RWPE2 (cell line): Measurements from ENCODE around the gene COIL.

ENCODE experiments used
- ATAC-seq: fragments of 200-7000 bp; cut with Tn5 transposase; 3 replicates; pipeline ENCODE4 v1.9.1; 2021; ENCODE audit warnings: low read depth
- DNase-seq: peaks from one replicate; pipeline ENCODE4 v3.0.0-alpha.2; 2020; ENCODE audit warnings: low spot score
- H3K27ac ChIP-seq: fragments of 450-650 bp; 2 replicates; pipeline ENCODE4 v1.5.1; 2017; ENCODE audit warnings: mild to moderate bottlenecking; ENCODE audit not compliant: poor library complexity, severe bottlenecking
- H3K27me3 ChIP-seq: fragments of 250-450 bp; sonication (Bioruptor Pico); 2 replicates; pipeline ENCODE4 v1.5.1; 2021; ENCODE audit warnings: mild to moderate bottlenecking, moderate library complexity; ENCODE audit not compliant: insufficient read depth, poor library complexity, severe bottlenecking
- H3K36me3 ChIP-seq: fragments of 250-450 bp; sonication (Bioruptor Pico); 2 replicates; pipeline ENCODE4 v1.5.1; 2020; ENCODE audit warnings: low read depth, mild to moderate bottlenecking, moderate library complexity
- H3K4me1 ChIP-seq: fragments of 250-450 bp; sonication (Bioruptor Pico); 2 replicates; pipeline ENCODE4 v1.5.1; 2021; ENCODE audit warnings: mild to moderate bottlenecking, moderate library complexity; ENCODE audit not compliant: insufficient read depth, poor library complexity, severe bottlenecking
- H3K4me3 ChIP-seq: fragments of 250-450 bp; sonication (Bioruptor Pico); 2 replicates; pipeline ENCODE4 v1.5.1; 2021; ENCODE audit warnings: mild to moderate bottlenecking, moderate library complexity; ENCODE audit not compliant: severe bottlenecking
- H3K9me3 ChIP-seq: fragments of 250-450 bp; sonication (Bioruptor Pico); 2 replicates; pipeline ENCODE4 v1.5.1; 2021; ENCODE audit warnings: mild to moderate bottlenecking, moderate library complexity; ENCODE audit not compliant: severe bottlenecking
- TF ChIP-seq, protein P1 (sequence below): fragments of 450-650 bp; IDR thresholded peaks from one replicate; pipeline ENCODE4 v1.5.1; 2017; ENCODE audit warnings: mild to moderate bottlenecking, moderate library complexity; ENCODE audit not compliant: poor library complexity, severe bottlenecking

The COIL gene

GRCh38 chr17:56995766-56996165 lies 34.9 kb upstream of the COIL start:
- Histone ChIP-seq H3K27me3 (no peaks in the 10 kb centered on the region), H3K27ac (no peak overlapping the region), H3K36me3 (peaks cover 11% of the 10 kb centered on the region; the same call in 1 of the 2 replicates), H3K4me3 (no peak overlapping the region), H3K9me3 (no peaks in the 10 kb centered on the region), H3K4me1 (no peaks in the 10 kb centered on the region)
- DNase-seq (no peak), ATAC-seq (no peak)
- TF ChIP-seq, protein P1, sequence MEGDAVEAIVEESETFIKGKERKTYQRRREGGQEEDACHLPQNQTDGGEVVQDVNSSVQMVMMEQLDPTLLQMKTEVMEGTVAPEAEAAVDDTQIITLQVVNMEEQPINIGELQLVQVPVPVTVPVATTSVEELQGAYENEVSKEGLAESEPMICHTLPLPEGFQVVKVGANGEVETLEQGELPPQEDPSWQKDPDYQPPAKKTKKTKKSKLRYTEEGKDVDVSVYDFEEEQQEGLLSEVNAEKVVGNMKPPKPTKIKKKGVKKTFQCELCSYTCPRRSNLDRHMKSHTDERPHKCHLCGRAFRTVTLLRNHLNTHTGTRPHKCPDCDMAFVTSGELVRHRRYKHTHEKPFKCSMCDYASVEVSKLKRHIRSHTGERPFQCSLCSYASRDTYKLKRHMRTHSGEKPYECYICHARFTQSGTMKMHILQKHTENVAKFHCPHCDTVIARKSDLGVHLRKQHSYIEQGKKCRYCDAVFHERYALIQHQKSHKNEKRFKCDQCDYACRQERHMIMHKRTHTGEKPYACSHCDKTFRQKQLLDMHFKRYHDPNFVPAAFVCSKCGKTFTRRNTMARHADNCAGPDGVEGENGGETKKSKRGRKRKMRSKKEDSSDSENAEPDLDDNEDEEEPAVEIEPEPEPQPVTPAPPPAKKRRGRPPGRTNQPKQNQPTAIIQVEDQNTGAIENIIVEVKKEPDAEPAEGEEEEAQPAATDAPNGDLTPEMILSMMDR, result no peak

GRCh38 chr17:56994009-56994792 lies 33.4 kb upstream of the COIL start:
- TF ChIP-seq, protein P1, result no peak
- no peak for DNase-seq

GRCh38 chr17:56992364-56992763 lies 31.5 kb upstream of the COIL start:
- H3K27me3 ChIP-seq, result no peaks in the 10 kb centered on the region
- DNase-seq (no peak), ATAC-seq (no peak)
- H3K27ac ChIP-seq, result no peak overlapping the region
- peaks cover 22% of the 10 kb centered on the region for H3K36me3 ChIP-seq
- no peaks in the 10 kb centered on the region for H3K9me3 ChIP-seq
- TF ChIP-seq, protein P1, result no peak
- no peaks in the 10 kb centered on the region for H3K4me1 ChIP-seq
- no peak overlapping the region for H3K4me3 ChIP-seq

More at GRCh38 chr17:56994009-56994792, 33.4 kb upstream of the COIL start:
- Histone ChIP-seq H3K36me3 (peaks cover 15% of the 10 kb centered on the region), H3K27ac (no peak overlapping the region), H3K4me3 (no peak overlapping the region), H3K27me3 (no peaks in the 10 kb centered on the region), H3K9me3 (no peaks in the 10 kb centered on the region), H3K4me1 (no peaks in the 10 kb centered on the region)
- peak; percentile 58; the same call in 2 of the 3 replicates for ATAC-seq

DNA sequence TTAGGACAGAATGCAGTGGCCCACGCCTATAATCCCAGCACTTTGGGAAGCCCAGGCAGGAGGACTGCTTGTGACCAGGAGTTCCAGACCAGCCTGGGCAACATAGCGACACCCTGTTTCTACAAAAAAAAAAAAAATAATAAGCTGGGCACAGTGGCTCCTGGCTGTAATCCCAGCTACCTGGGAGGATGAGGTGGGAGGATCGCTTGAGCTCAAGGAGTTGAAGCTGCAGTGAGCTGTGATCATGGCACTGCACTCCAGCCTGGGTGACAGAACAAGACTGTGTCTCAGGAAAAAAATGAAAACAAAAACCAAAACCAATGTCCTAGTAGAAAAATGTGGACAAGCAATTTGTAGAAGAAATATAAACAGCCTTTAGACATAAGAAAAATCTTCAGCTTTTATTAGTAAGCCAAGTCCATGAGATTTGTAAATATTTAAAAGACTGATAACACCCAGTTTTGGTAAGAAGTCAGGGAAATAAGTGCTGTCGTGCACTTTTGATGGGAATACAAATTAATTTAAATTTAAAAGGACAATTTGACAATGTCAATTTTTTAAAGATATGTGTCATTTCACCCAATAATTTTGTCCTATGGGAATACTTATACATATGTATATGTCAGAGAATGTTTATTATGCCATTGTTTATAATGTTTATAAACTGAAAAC lies 28.2 kb upstream of the COIL start:
- DNase-seq, result no peak
- ATAC-seq, result no peak
- TF ChIP-seq, protein P1, result no peak
- H3K27ac ChIP-seq, result no peak overlapping the region
- H3K27me3 ChIP-seq, result no peaks in the 10 kb centered on the region
- H3K4me3 ChIP-seq, result no peak overlapping the region
- no peaks in the 10 kb centered on the region for H3K4me1 ChIP-seq
- peaks cover 19% of the 10 kb centered on the region for H3K36me3 ChIP-seq
- no peaks in the 10 kb centered on the region for H3K9me3 ChIP-seq
